GM19328 (cell line): ENCODE data around the gene TRIP11.

Experiments used
- ATAC-seq: cut with Tn5 transposase; IDR thresholded peaks from one replicate; pipeline ENCODE4 v1.9.1; 2021; ENCODE audit warnings: mild to moderate bottlenecking, moderate library complexity; ENCODE audit not compliant: unreplicated experiment

Gene TRIP11

DNA sequence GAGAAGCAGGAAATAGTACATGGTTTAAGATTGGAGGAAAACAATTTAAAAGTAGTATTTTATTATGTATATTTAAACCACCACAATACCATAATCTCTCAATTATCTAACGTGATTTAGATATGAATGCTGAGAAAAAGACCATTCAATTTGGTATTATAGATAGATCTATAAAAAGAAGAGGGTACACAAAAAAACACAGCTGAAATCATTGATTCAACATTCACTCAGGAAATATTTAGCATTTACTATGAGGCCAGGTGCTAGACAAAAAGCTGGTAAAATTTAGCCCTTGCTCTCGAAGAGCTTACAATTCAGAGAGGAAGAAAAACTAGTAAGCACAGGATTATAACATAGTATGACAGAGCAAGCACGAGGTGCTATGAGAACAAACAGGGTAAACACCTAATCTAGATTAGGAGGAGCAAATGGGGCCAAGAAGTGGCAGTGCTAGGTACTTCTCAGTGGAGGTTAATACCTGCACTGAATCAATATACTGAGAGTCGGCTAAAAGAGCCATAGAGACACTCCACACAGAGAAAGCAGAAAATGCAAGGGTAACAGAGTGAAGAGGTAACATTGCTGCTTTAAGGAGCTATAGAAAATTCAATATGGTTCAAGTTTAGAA, 27.6 kb downstream of the TRIP11 start:
- no peak for ATAC-seq

DNA sequence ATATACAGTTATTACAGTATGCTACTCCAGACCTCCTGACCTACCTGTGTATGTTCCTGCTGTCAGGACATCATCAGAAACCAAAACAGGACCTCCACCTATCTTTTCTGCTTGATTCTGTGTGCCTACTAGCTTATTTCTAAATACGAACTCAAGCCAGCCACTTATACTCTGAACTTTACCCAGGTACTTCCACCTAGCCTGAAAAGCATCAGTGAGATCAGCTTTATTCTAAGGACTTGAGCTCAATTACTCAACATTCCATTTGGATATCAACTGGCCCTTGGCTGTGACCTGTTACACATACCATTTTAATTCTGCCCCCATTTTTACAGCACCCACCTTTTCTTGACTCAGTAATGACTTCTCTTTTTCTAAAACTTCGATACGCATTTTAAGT, 29.2 kb downstream of the TRIP11 start:
- no peak for ATAC-seq

DNA sequence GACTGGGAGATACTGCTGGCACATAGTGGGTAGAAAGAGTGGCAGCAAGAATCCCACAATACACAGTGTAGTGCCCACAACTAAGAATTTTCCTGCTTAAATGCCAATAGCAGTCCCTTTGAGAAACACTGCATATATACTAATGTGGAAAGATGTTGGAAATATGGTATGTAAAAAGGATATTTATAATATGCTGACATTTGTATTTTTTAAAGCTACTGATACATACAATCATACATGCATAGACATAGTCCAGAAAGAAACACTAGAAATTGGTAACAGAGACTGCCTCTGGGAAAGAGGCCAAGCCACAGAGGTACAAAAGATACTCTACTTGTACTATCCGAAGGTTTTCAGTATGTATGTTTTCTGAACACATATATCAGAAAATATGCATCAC, 30.3 kb downstream of the TRIP11 start:
- ATAC-seq, result no peak

DNA sequence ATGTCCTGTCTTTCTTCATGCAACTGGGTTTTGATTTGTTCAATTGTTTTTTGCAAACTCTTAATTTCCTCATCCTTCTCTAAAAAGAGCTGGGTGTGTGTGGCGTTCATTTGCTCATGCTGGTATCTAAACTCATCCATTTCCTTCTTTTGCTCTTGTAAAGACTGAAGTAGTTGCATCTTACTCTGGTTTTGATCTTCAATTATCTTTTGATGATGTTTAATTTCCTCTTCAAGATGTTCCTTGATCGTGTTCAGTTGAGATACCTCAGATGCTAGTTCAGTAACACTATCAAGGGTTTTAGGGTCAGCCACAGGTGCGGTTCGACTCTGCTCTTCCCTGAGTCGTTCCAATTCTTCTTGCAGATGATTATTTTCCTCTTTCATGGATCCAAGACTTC, 34.8 kb downstream of the TRIP11 start:
- no peak for ATAC-seq

DNA sequence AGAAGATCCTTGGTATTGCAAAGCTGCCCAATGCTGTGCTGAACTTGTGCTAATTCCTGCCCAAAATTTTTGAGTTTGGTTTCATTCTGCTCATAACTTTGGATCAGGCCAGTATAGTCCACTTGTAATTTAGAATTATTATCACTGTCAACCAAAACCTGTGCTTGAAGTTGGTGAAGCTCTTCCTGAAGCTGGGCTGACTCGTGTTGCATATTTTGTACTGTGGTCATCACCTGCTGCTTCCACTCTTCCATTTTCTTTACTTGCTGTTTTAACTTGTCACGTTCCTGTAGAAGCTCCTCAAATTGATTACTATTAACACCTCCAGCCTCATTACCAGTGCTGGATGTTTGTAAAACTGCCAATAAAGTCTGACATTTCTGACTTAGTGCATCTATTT, 35.8 kb downstream of the TRIP11 start:
- ATAC-seq, result no peak

DNA sequence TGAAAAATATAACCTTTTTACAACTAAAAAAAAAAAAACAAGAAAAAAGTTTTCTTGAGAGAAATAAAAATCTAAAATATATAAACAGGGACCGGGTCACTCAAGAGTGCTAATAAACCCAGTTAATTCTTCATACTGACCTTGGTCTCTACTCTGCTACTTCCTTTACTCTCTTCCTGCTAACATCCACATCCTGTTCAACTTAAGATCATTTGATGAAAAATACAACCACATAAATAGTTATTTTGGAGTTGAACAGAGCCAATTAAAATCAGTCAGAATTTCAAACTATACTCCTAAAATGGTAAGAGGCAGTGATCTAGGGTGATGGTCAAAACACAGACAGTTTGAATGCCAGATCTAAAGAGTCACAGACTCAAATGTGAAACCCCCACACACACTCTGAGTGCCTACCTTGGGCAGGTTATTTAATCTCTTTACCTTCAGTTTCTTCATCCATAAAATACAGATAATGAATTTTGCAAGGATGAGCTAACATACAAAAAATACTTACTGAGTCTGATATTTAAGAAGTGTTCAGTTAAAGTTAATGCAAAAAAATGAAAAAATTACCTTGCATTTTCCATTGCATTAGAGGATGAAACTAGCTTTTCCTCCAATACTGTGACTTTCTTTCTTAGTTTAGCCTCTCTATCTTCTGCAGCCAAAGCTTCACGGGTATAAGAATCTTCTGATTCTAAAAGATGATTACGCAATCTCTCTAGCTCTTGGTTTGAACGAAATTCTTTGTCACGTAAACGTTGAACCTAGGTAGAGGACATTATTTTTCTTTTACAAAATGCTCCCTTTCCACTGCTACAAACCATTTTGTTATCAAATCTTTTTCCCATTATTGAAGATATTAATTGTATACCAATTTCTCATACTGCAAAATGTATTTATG, 40.9 kb downstream of the TRIP11 start:
- no peak for ATAC-seq

DNA sequence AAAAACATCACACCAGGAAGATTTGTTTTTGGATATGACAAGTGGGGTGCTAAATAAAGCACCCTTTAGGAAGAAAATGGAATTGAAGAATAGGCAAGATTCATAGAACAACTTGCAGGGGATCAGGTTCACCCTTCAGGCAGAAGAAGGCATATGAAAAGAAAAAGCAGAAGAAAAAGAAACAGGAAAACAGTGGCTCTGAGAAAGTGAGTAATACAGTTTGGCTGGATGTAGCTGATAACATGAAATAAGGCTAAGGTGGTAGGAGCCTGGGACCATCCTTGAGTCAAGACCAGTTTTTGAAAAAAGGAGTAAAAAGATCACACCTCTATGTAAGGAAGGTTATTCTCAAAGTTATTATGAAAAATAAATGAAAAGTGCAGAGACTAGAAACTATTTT, 42.4 kb downstream of the TRIP11 start:
- no peak for ATAC-seq

DNA sequence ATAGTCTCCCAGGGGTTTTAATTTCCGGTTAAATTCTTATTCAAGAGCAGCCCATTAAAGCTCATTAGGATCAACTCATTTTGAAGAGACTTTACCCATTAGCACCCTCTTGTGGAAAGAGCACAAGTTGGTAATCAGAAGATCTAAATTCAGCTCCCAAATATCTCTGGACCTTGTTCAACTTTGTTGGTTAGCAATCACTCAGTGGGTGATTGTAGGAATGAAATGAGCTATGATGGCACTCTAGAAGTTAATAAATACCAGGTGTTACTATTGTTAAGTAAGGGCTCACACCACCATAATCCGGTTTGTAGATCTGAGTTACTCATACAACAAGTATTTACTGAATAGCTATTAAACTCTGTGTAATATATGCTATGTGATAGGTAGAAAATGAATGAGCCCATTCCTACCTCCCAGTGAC, 42.9 kb downstream of the TRIP11 start:
- ATAC-seq, result no peak

DNA sequence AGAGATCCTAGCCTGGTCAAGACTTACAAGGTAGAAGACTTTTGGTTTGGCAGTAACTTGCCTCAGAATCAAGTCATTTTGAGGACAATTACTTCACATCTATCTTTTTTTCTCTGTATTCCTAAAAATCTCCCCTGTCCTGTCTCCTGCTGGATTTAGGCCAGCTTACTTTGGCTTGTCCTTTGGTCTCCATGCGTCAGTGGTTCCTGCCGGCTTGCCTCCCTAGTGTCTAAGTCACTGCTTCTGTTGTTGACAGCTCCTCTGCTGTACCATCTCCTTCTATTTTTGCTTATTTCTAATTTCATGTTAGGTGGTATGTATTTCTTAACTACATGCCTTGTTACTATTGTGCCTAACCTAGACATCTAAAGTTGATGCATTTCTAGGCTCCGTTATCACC, 52.7 kb downstream of the TRIP11 start:
- no peak for ATAC-seq

DNA sequence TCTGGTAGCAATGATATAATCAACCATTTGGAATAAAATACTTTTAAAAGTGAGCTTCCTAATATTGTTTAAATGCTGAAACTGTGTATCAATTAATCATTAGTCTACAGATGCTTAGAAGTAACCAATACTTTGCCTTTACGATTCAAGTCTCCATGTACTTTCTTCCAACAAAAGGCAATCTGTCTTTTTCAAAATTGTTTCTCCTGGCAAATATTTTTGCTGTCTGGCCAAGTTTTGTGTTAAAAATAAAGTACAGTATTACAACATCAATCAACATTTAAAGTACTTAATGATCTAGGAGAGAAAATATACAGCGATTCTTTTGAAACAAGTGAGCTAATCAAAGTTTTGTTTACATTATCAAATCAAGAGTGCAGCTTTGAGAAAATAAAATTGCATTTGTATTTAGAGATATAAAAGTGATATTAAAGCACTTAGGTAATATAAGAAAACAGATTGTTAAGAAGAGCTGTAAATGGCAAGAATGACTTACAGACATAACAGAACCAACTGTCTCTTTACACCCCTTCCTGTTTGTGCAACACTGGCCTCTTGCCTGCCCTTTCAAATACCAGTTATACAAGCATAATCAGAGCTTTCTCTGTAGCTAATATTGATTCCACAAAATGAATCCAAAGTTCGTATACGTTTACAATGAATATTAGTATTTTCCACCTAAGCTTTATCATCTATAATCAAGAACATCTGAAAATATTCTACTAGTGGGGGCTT, 54.2 kb downstream of the TRIP11 start:
- no peak for ATAC-seq

DNA sequence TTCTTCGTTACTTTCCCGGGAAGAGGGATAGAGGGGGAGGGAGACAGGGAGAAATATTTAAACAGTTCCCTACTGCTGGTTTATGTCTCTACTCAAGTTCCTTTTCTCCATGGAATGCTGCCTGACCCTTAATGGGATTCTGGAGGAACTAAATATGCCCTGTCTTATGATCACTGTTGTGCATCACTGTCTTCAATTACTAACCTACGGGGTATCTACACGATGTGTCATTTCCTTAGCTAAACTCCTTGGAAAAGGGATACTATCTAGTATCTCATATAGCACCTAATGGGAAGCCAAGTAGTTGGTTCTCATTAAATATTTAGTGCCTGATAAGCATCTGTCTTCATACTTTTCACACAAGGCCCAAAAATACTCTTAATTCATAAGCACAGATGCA, 54.9 kb downstream of the TRIP11 start:
- ATAC-seq, result no peak

DNA sequence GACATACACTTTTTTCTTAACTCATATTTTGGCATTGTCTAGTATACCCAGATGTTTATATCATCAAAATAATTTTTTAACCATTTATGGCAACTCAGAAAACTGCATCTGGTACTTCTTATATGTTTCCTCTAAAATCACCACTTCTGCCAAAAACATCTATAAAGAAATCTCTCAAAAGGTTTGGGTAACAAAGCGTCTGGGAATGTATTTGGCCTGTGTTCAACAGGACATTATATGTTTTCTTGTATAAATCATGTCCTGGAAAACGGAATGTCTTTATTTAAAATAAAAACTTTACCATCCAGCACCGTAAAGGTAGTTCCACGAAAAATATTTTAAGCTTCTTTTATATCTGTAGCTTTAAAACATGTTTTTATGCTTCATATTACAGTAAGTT, 56.3 kb downstream of the TRIP11 start:
- no peak for ATAC-seq

DNA sequence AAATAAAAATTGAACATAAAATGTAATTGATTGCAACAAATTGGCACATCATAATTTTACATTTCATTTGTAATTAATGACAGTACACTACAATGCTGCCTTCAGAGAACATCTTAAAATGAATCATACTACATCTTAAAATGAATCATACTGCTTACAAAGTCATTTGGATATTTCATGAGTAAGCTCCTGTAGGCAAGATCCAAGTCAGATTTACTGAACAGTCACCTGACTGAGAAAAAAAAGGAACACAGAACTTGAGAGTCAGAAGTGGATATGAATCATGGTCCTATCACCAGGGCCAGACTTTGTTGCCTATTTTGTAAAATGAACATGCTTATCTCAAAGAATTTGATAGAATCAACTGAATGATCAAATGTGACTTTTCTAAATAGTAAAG, 59.7 kb downstream of the TRIP11 start:
- peak; percentile 47 for ATAC-seq

DNA sequence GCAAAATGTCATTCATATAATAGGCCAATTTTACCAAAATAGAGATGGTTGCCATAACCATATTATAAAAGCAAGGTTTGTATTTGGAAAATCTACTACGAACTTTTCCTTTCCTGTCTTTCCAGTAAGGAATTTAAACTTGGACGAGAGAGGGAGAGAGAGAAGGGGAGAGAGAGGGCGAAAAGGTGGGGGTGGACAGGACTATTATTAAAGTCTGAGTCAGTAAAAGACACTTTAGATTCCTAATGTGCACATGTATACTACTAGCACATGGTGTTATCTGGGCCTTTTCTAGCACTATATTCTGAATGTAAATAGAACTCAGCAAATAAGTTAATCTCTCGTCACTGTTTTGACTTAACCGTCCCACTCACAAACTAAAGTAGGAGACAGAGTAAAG, 62.0 kb downstream of the TRIP11 start:
- no peak for ATAC-seq

DNA sequence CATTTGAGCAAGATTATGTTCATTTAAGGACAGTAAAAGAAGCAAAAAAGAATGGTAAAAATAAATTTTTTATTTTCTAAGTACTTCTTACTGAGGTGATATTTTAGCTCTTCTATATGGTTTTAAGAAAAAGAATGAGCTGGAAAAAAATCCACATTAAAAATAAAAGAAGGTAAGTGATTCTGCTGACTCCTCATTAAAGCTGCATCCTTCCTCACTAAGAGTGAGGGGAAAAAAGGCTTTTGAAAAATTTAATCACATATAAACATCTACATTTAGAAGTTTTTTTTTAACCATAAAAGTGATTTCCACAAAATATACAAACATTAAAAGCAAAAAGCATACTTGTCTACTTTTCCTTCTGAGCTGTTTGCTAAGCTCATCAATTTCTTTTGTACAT, 64.1 kb downstream of the TRIP11 start:
- no peak for ATAC-seq

DNA sequence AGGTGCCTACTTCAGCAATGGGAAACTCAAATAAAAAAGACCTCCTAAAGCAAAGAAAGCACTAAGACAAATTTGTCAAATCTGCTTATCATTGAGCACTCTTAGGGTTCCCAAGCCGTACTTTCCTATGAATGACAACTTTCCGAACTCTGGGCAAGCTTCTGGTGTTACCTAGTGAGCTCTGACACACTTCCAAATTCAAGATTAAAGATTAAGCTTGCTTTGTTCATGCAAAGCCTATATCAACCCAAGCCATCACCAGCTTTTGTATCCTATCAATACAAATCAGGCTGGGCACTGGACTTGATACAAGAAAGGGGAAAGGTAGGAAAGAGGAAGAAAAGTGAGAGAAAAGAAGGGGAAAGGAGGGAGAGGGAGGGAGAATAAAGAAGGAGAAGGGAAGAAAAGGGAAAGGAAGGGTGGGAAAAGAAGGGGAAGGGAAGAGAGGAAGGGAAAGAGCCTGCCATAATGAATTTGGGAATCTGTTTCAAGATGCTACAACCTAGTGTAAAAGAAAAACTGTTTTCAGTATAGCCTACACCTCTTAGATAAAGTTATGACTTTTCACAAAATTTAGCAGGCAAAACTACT, 68.6 kb downstream of the TRIP11 start:
- ATAC-seq, result no peak

DNA sequence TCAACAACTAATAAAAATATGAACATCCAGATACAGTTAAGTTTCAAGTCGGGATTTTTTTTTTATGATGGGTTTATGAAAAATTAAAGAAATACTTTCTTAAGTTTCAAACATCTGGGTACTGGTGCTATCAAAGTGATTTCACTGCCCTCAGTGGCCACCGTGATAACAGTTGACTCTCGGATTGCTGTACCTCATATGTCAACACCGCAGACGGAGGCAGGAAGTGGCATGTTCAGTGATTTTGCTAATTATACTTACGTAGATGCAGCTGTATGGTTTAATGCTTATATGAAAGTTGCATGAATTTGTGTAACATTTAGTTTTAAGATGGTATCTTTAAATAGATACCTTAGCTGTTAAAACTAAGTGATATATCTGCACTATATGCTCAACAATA, 71.6 kb downstream of the TRIP11 start:
- ATAC-seq, result no peak

DNA sequence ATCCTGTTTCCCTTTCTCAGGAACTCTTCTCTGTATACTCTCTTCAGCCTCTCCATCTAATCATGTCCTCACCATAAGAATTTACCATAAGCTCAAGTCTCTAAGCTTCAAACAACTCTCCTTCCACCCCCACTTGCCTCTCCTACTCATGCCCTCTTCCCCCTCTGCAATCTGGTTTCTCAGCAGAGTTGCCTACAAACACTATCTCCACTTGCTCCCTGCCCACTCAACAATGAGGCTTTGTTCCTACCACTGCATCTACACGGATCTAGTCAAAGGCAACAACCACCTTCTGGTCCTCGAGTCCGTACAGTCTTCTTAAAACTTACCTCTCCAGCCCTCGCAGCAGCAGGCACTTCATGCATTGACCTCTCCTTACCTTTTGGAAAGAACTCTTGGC, 75.1 kb downstream of the TRIP11 start:
- ATAC-seq, result no peak

DNA sequence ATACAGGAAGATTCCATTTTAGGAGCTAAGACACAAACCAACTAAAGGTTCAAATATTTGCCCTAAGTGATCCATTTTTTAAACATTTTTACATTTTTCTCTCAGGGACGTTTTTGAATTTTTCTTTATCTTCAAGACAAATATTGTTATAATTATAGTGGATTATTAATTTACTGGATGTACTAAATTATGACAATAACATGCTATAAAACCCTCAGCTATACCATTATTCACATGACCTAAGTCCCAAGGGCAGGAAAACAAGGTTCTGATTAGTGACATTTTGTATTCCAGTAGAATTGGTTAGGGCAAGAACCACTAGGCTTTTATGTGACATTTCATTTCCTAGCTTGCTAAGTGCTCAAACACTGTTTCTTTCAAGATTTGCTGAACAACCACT, 75.8 kb downstream of the TRIP11 start:
- no peak for ATAC-seq

DNA sequence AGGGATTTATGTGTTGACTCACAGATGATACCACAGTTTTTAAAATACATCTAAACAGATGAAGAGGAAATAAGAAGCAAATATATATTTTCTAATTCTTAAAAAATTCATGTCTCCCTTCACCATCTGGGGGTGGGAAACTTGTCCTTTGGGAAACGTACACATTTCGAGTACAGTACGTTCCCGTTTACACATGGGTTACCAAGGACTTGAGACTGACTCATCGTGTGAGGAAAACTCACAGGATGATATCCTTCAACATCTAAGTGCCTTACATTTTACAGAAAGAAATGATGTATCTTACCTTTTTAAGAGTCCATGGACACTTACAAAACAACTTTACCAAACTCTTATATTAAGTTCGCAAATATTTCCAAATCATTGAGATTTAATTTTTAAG, 76.4 kb downstream of the TRIP11 start:
- no peak for ATAC-seq
